K562 (cell line): Measurements from ENCODE around the gene CD164. TPM values are rescaled to one million over a fixed set of nuclear protein-coding genes. Genes with fewer than 3 reads are reported as not detected.

Experiments used
- ATAC-seq: fragments of 200-7000 bp; cut with Tn5 transposase; 3 replicates; pipeline ENCODE4 v1.9.1; 2020; ENCODE audit warnings: moderate library complexity
- BruUV-seq: library from RNA; stranded (reverse); fragments of 400-500 nt; replicated peaks from 2 replicates; lab custom pipeline; 2021; lab: Mats Ljungman, UMichigan
- CTCF ChIA-PET: fragments of 300-600 bp; formaldehyde crosslinking; extraction: SDS; loops from one replicate; lab custom pipeline; 2021; ENCODE audit warnings: low intra/inter-chr PET ratio; lab: Yijun Ruan, JAX
- POLR2A ChIA-PET: fragments of 300-600, 350-650 bp; sonication (Branson Sonifier 250); formaldehyde crosslinking; extraction: SDS; loops from one replicate; lab custom pipeline; 2021; ENCODE audit warnings: antibody characterized with exemption, inconsistent platforms; lab: Yijun Ruan, JAX
- DNase-seq, 4 experiments: peaks; one replicate each; pipeline versions ENCODE4 v3.0.0 to v3.0.0-alpha.2; 2011 to 2018; ENCODE audit warnings: low spot score in 3 of 4, mixed read lengths in 3 of 4; ENCODE audit errors: extremely low read depth in 1 of 4
- FAIRE-seq: peaks from 2 replicates; lab custom pipeline; 2011; peaks lifted over from hg19 to GRCh38; lab: Jason Lieb, UNC
- H2AFZ ChIP-seq: 2 replicates; pipeline ENCODE4 v1.6.0; 2011; ENCODE audit warnings: low read depth, low read length, control low read depth, inconsistent platforms
- H3K27ac ChIP-seq: fragments of 200-600 bp; 3 replicates; pipeline ENCODE4 v1.8.0; 2011; ENCODE audit warnings: low read depth, mild to moderate bottlenecking, control low read depth, inconsistent platforms, low read length, moderate library complexity, mixed read lengths; ENCODE audit errors: extremely low read depth
- H3K27me3 ChIP-seq, 2 experiments: fragments of 300-600 bp in 1 of 2; 2 replicates in 1 of 2; 3 replicates in 1 of 2; pipeline versions ENCODE4 v1.6.0 to v1.8.0; 2011; ENCODE audit warnings: inconsistent platforms in 2 of 2, low read length in 2 of 2, mild to moderate bottlenecking in 1 of 2, mixed read lengths in 1 of 2, moderate library complexity in 1 of 2; ENCODE audit not compliant: control insufficient read depth in 2 of 2, insufficient read depth in 2 of 2
- H3K36me3 ChIP-seq: fragments of 300-600 bp; 3 replicates; pipeline ENCODE4 v1.8.0; 2011; ENCODE audit warnings: mild to moderate bottlenecking, low read length, inconsistent platforms; ENCODE audit not compliant: control insufficient read depth, insufficient read depth
- H3K4me1 ChIP-seq, 2 experiments: fragments of 200-600 bp in 1 of 2; replicated peaks in 1 of 2; 2 replicates in 1 of 2; 3 replicates in 1 of 2; pipeline versions ENCODE4 v1.5.1 to v1.8.0; 2011; ENCODE audit warnings: inconsistent platforms in 2 of 2, low read length in 2 of 2, mild to moderate bottlenecking in 1 of 2, mixed read lengths in 1 of 2, moderate library complexity in 1 of 2; ENCODE audit not compliant: control insufficient read depth in 2 of 2, insufficient read depth in 2 of 2
- H3K4me2 ChIP-seq: 2 replicates; pipeline ENCODE4 v1.6.1; 2011; ENCODE audit warnings: low read length, control low read depth, inconsistent platforms, mixed read lengths; ENCODE audit not compliant: insufficient read depth
- H3K4me3 ChIP-seq: fragments of 200-600 bp; sonication (generic), shearing (Covaris generic); 2 replicates; pipeline ENCODE4 v1.5.1; 2016; ENCODE audit warnings: control low read depth, inconsistent platforms
- H3K79me2 ChIP-seq: fragments of 200-600 bp; 3 replicates; pipeline ENCODE4 v1.8.0; 2011; ENCODE audit warnings: low read length, inconsistent platforms; ENCODE audit not compliant: control insufficient read depth, insufficient read depth
- H3K9ac ChIP-seq, 2 experiments: 2 replicates each; pipeline versions ENCODE4 v1.6.0 to v1.6.1; 2011; ENCODE audit warnings: low read depth in 2 of 2, low read length in 2 of 2, control low read depth in 1 of 2, inconsistent platforms in 1 of 2, mild to moderate bottlenecking in 1 of 2, mixed read lengths in 1 of 2; ENCODE audit not compliant: insufficient read depth in 1 of 2
- H3K9me1 ChIP-seq: one replicate; pipeline ENCODE4 v1.6.0; 2011; ENCODE audit warnings: inconsistent platforms, mild to moderate bottlenecking, low read length, moderate library complexity; ENCODE audit not compliant: control insufficient read depth, insufficient read depth
- H3K9me3 ChIP-seq: replicated peaks from 2 replicates; pipeline ENCODE4 v1.5.1; 2011; ENCODE audit warnings: low read depth, low read length, inconsistent platforms; ENCODE audit not compliant: control insufficient read depth, insufficient read depth
- H4K20me1 ChIP-seq: replicated peaks from 2 replicates; pipeline ENCODE4 v1.6.1; 2011; ENCODE audit warnings: low read length, inconsistent platforms, mixed read lengths; ENCODE audit not compliant: control insufficient read depth, insufficient read depth
- ATF1 ChIP-seq, 2 experiments: fragments of 450-650 bp in 1 of 2; IDR thresholded peaks; 2 replicates each; pipeline ENCODE4 v1.6.1; 2016; ENCODE audit warnings: missing compliant biosample characterization in 1 of 2, missing genetic modification characterization in 1 of 2
- CTBP1 ChIP-seq: fragments of 450-650 bp; IDR thresholded peaks from 2 replicates; pipeline ENCODE4 v1.6.1; 2016; ENCODE audit warnings: borderline replicate concordance
- CXXC5 ChIP-seq: fragments of 250-450 bp; sonication (Bioruptor Pico); IDR thresholded peaks from 2 replicates; pipeline ENCODE4 v1.8.0; 2022; ENCODE audit warnings: inconsistent platforms, mild to moderate bottlenecking, moderate library complexity
- DACH1 ChIP-seq: fragments of 450-650 bp; IDR thresholded peaks from 2 replicates; pipeline ENCODE4 v1.6.1; 2018; ENCODE audit not compliant: partially characterized antibody
- EP300 ChIP-seq: IDR thresholded peaks from 2 replicates; pipeline ENCODE4 v1.6.1; 2012; ENCODE audit warnings: low read length, improper control_type of control experiment
- HIVEP1 ChIP-seq: fragments of 250-450 bp; sonication (Bioruptor Pico); IDR thresholded peaks from 2 replicates; pipeline ENCODE4 v1.4.0; 2020; ENCODE audit warnings: mild to moderate bottlenecking
- HMG20B ChIP-seq: fragments of 250-450 bp; sonication (Bioruptor Pico); IDR thresholded peaks from 2 replicates; pipeline ENCODE4 v1.5.0; 2021; ENCODE audit warnings: mild to moderate bottlenecking
- HNRNPK ChIP-seq: fragments of 200-400 bp; formaldehyde crosslinking; IDR thresholded peaks from one replicate; pipeline ENCODE4 v1.6.1; 2018; ENCODE audit warnings: mild to moderate bottlenecking, low read depth, low read length; ENCODE audit not compliant: poor library complexity, severe bottlenecking
- MEIS2 ChIP-seq: fragments of 450-650 bp; IDR thresholded peaks from 2 replicates; pipeline ENCODE4 v1.6.1; 2014; ENCODE audit warnings: mild to moderate bottlenecking; ENCODE audit not compliant: partially characterized antibody
- PKNOX1 ChIP-seq: fragments of 450-650 bp; IDR thresholded peaks from 2 replicates; pipeline ENCODE4 v1.6.1; 2016
- XRCC3 ChIP-seq: fragments of 450-650 bp; IDR thresholded peaks from 2 replicates; pipeline ENCODE4 v1.6.1; 2017; ENCODE audit warnings: mild to moderate bottlenecking, moderate library complexity
- WGBS: fragments of 100-300 bp; shearing (Covaris generic); methylation state at CpG from one replicate; pipeline ENCODE4 v1.1.6; 2016; ENCODE audit warnings: low coverage, mixed read lengths; ENCODE audit not compliant: insufficient coverage; ENCODE audit errors: missing lambda C conversion rate; 5-methylcytosine and 5-hydroxymethylcytosine counted together
- in situ Hi-C: fragments of 300-500 bp; cut with MboI; formaldehyde crosslinking; loops from 4 replicates; pipeline ENCODE4 v1.15.0; 2018; ENCODE audit warnings: inconsistent platforms, mixed read lengths
- intact Hi-C: fragments of 100-400 bp; cut with micrococcal nuclease; formaldehyde crosslinking; loops from 2 replicates; pipeline ENCODE4 v1.14.2; 2022
- polyA plus RNA-seq, 8 experiments: library from polyadenylated mRNA; depleted of rRNA in 4 of 8; stranded (reverse) in 5 of 8; unstranded in 3 of 8; fragments of >200 nt; fragmentation: Nextera tagmentation in 2 of 8; fragmentation: Illumina TruSeq in 1 of 8; extraction: Ambion mirVana in 2 of 8; extraction: Trizol in 1 of 8; gene quantifications; 2 replicates each; pipeline versions ENCODE4 v1.2.1 to v1.2.3, GENCODE V29; 2011 to 2014; ENCODE audit warnings: inconsistent platforms in 1 of 8, missing spikeins in 1 of 8
- total RNA-seq, 7 experiments: library from RNA; depleted of rRNA in 6 of 7; stranded (reverse); fragments of >200 nt in 6 of 7; fragmentation: Illumina TruSeq in 2 of 7; extraction: Trizol in 2 of 7; gene quantifications; 2 replicates each; pipeline versions ENCODE4 v1.2.1 to v1.2.3, GENCODE V29; 2011 to 2021; ENCODE audit warnings: low replicate concordance in 1 of 7
- TF ChIP-seq, protein P1 (sequence below): fragments of 200-800 bp; sonication (Bioruptor generic); IDR thresholded peaks from 2 replicates; pipeline ENCODE4 v1.6.1; 2017; ENCODE audit warnings: missing genetic modification characterization, missing compliant biosample characterization

Gene CD164
- total and polyA plus RNA-seq, 9 of the 15 experiments (the other 6 are each of a cell fraction or from before 2014, with no cell fraction given), result 79.5 to 317 (median 165) TPM

GRCh38 chr6:109347779-109348178 is 34.5 kb downstream of the CD164 start:
- ATAC-seq (peak; percentile 31), DNase-seq (peak in 1 of 4 experiments; percentile 26), FAIRE-seq (no peak)
- CTCF ChIA-PET, result interaction anchor here (0.6 kb wide), 1 partner anchor 143 kb away, joined by 3 read pairs; no protein-coding TSS in a partner anchor
- Histone ChIP-seq H3K79me2 (no peaks in the 10 kb centered on the region), H3K9me3 (no peaks in the 10 kb centered on the region), H3K27ac (no peak overlapping the region), H3K4me2 (no peak overlapping the region), H3K4me3 (no peak overlapping the region), H3K9ac (no peak overlapping the region), H3K27me3 (no peaks in the 10 kb centered on the region), H3K36me3 (no peaks in the 10 kb centered on the region), H4K20me1 (no peaks in the 10 kb centered on the region), H3K4me1 (peaks cover 27 to 48% of the 10 kb centered on the region in 2 experiments), H3K9me1 (no peaks in the 10 kb centered on the region), H2AFZ (no peak overlapping the region)
- intact Hi-C loops, result loop anchor here (2.0 kb wide), 1 partner anchor 43 kb away; no protein-coding TSS in a partner anchor
- 50% methylated on average over 3 of the region's 3 CpGs for WGBS
- TF ChIP-seq XRCC3, result no peak
- TF ChIP-seq, protein P1, sequence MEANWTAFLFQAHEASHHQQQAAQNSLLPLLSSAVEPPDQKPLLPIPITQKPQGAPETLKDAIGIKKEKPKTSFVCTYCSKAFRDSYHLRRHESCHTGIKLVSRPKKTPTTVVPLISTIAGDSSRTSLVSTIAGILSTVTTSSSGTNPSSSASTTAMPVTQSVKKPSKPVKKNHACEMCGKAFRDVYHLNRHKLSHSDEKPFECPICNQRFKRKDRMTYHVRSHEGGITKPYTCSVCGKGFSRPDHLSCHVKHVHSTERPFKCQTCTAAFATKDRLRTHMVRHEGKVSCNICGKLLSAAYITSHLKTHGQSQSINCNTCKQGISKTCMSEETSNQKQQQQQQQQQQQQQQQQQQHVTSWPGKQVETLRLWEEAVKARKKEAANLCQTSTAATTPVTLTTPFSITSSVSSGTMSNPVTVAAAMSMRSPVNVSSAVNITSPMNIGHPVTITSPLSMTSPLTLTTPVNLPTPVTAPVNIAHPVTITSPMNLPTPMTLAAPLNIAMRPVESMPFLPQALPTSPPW, result peak; percentile 41; the same call in 1 of the 2 replicates
- TF ChIP-seq EP300, result peak; percentile 5; the same call in 1 of the 2 replicates
- 0 out of 2 replicates have a peak, but pooled peaks have one; percentile 5 for TF ChIP-seq PKNOX1
- TF ChIP-seq CXXC5 (CRISPR knock-in tag), result 0 out of 2 replicates have a peak, but pooled peaks have one; percentile 8
- peak; percentile 24 for TF ChIP-seq MEIS2
- no peak for TF ChIP-seq ATF1 (CRISPR knock-in tag; IDR thresholded peaks at IDR 0.05)
- TF ChIP-seq ATF1 (tag; IDR thresholded peaks at IDR 0.05), result no peak
- TF ChIP-seq CTBP1, result peak; percentile 57; the same call in 1 of the 2 replicates
- no peak for TF ChIP-seq HNRNPK
- no peak for TF ChIP-seq HIVEP1 (CRISPR knock-in tag)
- no peak for TF ChIP-seq DACH1
- TF ChIP-seq HMG20B (CRISPR knock-in tag), result no peak
- in situ Hi-C loops, result no loop called here
- no TSS peak for BruUV-seq
- POLR2A ChIA-PET, result interaction anchor here (1.4 to 3.9 kb wide), 2 partner anchors 9 to 12 kb away, joined by 4 to 32 read pairs; no protein-coding TSS in a partner anchor
